Measurements from ENCODE around the gene CCDC88C.

The CCDC88C gene

GRCh38 chr14:91245029-91245428 lies 172.6 kb downstream of the CCDC88C start:
- Histone ChIP-seq H3K36me3 (ENCODE audit: control insufficient read depth, low read depth, low read length) (no peaks in the 10 kb centered on the region), H3K9me3 (ENCODE audit: control insufficient read depth, low read depth, low read length) (no peaks in the 10 kb centered on the region), H3K27ac (ENCODE audit: low read length) (no peak overlapping the region), H3K4me1 (ENCODE audit: control insufficient read depth, low read depth, low read length) (peaks cover 7% of the 10 kb centered on the region), H3K27me3 (ENCODE audit: control insufficient read depth, insufficient read depth, low read length) (no peaks in the 10 kb centered on the region), H3K9ac (ENCODE audit: low read length) (no peak overlapping the region), H3K4me3 (ENCODE audit: low read length) (no peak overlapping the region)

GRCh38 chr14:91244501-91244901 lies 173.1 kb downstream of the CCDC88C start, which contains the start of gene GPR68:
TSS of gene GPR68 (minus strand) at chr14:91244704. CDS start at chr14:91235050, 9,654 bp downstream.
- Histone ChIP-seq H3K36me3 (ENCODE audit: control insufficient read depth, low read depth, low read length) (no peaks in the 10 kb centered on the region), H3K27me3 (ENCODE audit: control insufficient read depth, insufficient read depth, low read length) (no peaks in the 10 kb centered on the region), H3K9ac (ENCODE audit: low read length) (no peak within 1 kb of the TSS), H3K9me3 (ENCODE audit: control insufficient read depth, low read depth, low read length) (no peaks in the 10 kb centered on the region), H3K4me3 (ENCODE audit: low read length) (no peak within 1 kb of the TSS), H3K4me1 (ENCODE audit: control insufficient read depth, low read depth, low read length) (peaks cover 7% of the 10 kb centered on the region), H3K27ac (ENCODE audit: low read length) (no peak within 1 kb of the TSS)

GRCh38 chr14:91243074-91243471 lies 174.5 kb downstream of the CCDC88C start:
- Histone ChIP-seq H3K27ac (ENCODE audit: low read length) (no peak overlapping the region), H3K36me3 (ENCODE audit: control insufficient read depth, low read depth, low read length) (no peaks in the 10 kb centered on the region), H3K4me1 (ENCODE audit: control insufficient read depth, low read depth, low read length) (peaks cover 7% of the 10 kb centered on the region), H3K27me3 (ENCODE audit: control insufficient read depth, insufficient read depth, low read length) (no peaks in the 10 kb centered on the region), H3K9ac (ENCODE audit: low read length) (no peak overlapping the region), H3K9me3 (ENCODE audit: control insufficient read depth, low read depth, low read length) (no peaks in the 10 kb centered on the region), H3K4me3 (ENCODE audit: low read length) (no peak overlapping the region)

DNA sequence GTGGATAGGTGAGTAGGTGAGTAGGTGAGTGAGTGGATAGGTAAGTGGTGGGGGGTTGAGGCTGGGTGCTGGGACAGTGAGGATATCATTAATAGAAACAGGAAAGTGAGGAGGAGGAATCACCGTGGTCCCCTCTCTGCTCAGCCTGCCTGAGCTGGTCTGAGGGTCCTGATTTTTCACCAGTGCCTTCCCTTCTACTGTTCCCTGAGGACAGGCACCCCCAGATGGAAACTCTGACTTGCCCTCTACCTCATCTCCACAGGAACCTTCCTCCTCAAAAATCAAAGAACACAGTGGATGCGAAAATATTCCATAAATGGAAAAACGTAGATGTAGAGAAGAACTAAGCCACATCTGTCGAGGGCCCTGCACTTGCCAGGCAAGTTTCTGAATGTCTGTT lies 175.0 kb downstream of the CCDC88C start:
- Histone ChIP-seq H3K9ac (ENCODE audit: low read length) (no peak overlapping the region), H3K4me1 (ENCODE audit: control insufficient read depth, low read depth, low read length) (peaks cover 7% of the 10 kb centered on the region), H3K27ac (ENCODE audit: low read length) (no peak overlapping the region), H3K36me3 (ENCODE audit: control insufficient read depth, low read depth, low read length) (no peaks in the 10 kb centered on the region), H3K4me3 (ENCODE audit: low read length) (no peak overlapping the region), H3K9me3 (ENCODE audit: control insufficient read depth, low read depth, low read length) (no peaks in the 10 kb centered on the region), H3K27me3 (ENCODE audit: control insufficient read depth, insufficient read depth, low read length) (no peaks in the 10 kb centered on the region)

GRCh38 chr14:91241863-91242262 lies 175.8 kb downstream of the CCDC88C start:
- no peaks in the 10 kb centered on the region for H3K27me3 ChIP-seq (ENCODE audit: control insufficient read depth, insufficient read depth, low read length)
- H3K9me3 ChIP-seq (ENCODE audit: control insufficient read depth, low read depth, low read length), result no peaks in the 10 kb centered on the region
- H3K36me3 ChIP-seq (ENCODE audit: control insufficient read depth, low read depth, low read length), result no peaks in the 10 kb centered on the region
- H3K4me3 ChIP-seq (ENCODE audit: low read length), result no peak overlapping the region
- no peak overlapping the region for H3K9ac ChIP-seq (ENCODE audit: low read length)
- peaks cover 7% of the 10 kb centered on the region for H3K4me1 ChIP-seq (ENCODE audit: control insufficient read depth, low read depth, low read length)
- H3K27ac ChIP-seq (ENCODE audit: low read length), result no peak overlapping the region

DNA sequence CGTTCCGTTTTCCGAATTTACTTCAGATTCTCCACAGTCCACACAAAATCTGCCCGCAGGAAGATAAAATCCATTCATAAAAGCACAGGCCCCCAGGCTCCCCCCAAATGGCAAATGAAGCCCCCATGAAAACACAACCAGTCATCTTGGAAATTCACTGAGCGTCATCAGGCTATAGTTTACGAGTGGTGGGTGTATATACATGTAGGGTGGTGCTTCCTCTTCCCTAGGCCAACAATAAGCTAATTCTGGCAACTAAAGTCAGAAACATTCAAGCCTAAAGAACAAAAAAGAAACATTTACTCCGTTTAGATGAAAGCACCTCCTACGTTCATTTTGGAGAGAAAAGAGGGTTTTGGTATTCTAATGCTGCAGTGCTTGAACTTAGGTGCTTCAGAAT lies 179.0 kb downstream of the CCDC88C start:
- Histone ChIP-seq H3K27me3 (ENCODE audit: control insufficient read depth, insufficient read depth, low read length) (no peaks in the 10 kb centered on the region), H3K4me3 (ENCODE audit: low read length) (no peak overlapping the region), H3K36me3 (ENCODE audit: control insufficient read depth, low read depth, low read length) (no peaks in the 10 kb centered on the region), H3K4me1 (ENCODE audit: control insufficient read depth, low read depth, low read length) (no peaks in the 10 kb centered on the region), H3K9me3 (ENCODE audit: control insufficient read depth, low read depth, low read length) (no peaks in the 10 kb centered on the region), H3K9ac (ENCODE audit: low read length) (no peak overlapping the region), H3K27ac (ENCODE audit: low read length) (no peak overlapping the region)

- no peaks in the 10 kb centered on the region for H3K27me3 ChIP-seq (ENCODE audit: control insufficient read depth, insufficient read depth, low read length)
- H3K9ac ChIP-seq (ENCODE audit: low read length), result no peak overlapping the region
- H3K4me3 ChIP-seq (ENCODE audit: low read length), result no peak overlapping the region
- H3K9me3 ChIP-seq (ENCODE audit: control insufficient read depth, low read depth, low read length), result no peaks in the 10 kb centered on the region
- no peaks in the 10 kb centered on the region for H3K4me1 ChIP-seq (ENCODE audit: control insufficient read depth, low read depth, low read length)
- no peak overlapping the region for H3K27ac ChIP-seq (ENCODE audit: low read length)
- no peaks in the 10 kb centered on the region for H3K36me3 ChIP-seq (ENCODE audit: control insufficient read depth, low read depth, low read length)
Measured at GRCh38 chr14:91238085-91238484, 179.5 kb downstream of the CCDC88C start.

DNA sequence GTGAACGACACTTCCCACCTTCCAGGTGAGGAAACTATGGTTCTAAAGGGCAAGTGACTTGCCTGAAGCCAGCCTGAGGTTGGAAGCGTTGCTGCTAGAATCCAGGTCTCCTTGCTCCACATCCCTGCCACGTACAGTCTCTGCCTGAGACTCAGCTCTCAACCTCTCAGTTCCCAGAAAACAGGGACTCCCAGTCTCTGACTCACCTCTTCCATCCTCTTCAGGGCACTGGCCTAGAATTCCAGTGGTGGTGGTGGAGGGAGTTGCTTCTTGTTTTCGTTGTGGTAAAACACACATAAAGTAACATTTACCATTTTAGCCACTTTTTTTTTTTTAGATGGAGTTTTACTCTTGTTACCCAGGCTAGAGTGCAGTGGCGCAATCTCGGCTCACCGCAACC lies 180.4 kb downstream of the CCDC88C start:
- no peak overlapping the region for H3K27ac ChIP-seq (ENCODE audit: low read length)

GRCh38 chr14:91235841-91236240 lies 181.8 kb downstream of the CCDC88C start:
- H3K4me3 ChIP-seq (ENCODE audit: low read length), result no peak overlapping the region
- H3K9me3 ChIP-seq (ENCODE audit: control insufficient read depth, low read depth, low read length), result no peaks in the 10 kb centered on the region
- H3K4me1 ChIP-seq (ENCODE audit: control insufficient read depth, low read depth, low read length), result no peaks in the 10 kb centered on the region
- H3K9ac ChIP-seq (ENCODE audit: low read length), result no peak overlapping the region
- no peaks in the 10 kb centered on the region for H3K36me3 ChIP-seq (ENCODE audit: control insufficient read depth, low read depth, low read length)
- H3K27ac ChIP-seq (ENCODE audit: low read length), result no peak overlapping the region
- no peaks in the 10 kb centered on the region for H3K27me3 ChIP-seq (ENCODE audit: control insufficient read depth, insufficient read depth, low read length)

More for the DNA sequence above, 180.4 kb downstream of the CCDC88C start:
- H3K4me3 ChIP-seq (ENCODE audit: low read length), result no peak overlapping the region
- H3K9ac ChIP-seq (ENCODE audit: low read length), result no peak overlapping the region
- no peaks in the 10 kb centered on the region for H3K4me1 ChIP-seq (ENCODE audit: control insufficient read depth, low read depth, low read length)
- H3K9me3 ChIP-seq (ENCODE audit: control insufficient read depth, low read depth, low read length), result no peaks in the 10 kb centered on the region
- no peaks in the 10 kb centered on the region for H3K27me3 ChIP-seq (ENCODE audit: control insufficient read depth, insufficient read depth, low read length)
- no peaks in the 10 kb centered on the region for H3K36me3 ChIP-seq (ENCODE audit: control insufficient read depth, low read depth, low read length)

DNA sequence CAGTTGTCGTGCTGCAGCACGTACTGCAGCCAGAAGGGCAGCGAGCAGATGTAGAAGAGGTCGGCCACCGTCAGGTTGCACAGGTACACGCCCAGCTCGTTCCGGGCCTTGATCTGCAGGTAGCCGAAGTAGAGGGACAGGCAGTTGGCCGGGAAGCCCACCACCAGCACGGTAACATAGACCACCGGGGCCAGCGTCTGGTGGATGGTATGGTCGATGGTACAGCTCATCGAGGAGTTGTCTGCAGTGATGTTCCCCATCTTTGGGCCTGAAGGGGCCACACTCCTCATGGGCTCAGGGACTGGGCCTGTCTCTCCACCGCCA lies 182.9 kb downstream of the CCDC88C start:
- H3K9ac ChIP-seq (ENCODE audit: low read length), result no peak overlapping the region
- no peak overlapping the region for H3K27ac ChIP-seq (ENCODE audit: low read length)
- no peak overlapping the region for H3K4me3 ChIP-seq (ENCODE audit: low read length)
- no peaks in the 10 kb centered on the region for H3K36me3 ChIP-seq (ENCODE audit: control insufficient read depth, low read depth, low read length)
- no peaks in the 10 kb centered on the region for H3K27me3 ChIP-seq (ENCODE audit: control insufficient read depth, insufficient read depth, low read length)
- no peaks in the 10 kb centered on the region for H3K9me3 ChIP-seq (ENCODE audit: control insufficient read depth, low read depth, low read length)
- no peaks in the 10 kb centered on the region for H3K4me1 ChIP-seq (ENCODE audit: control insufficient read depth, low read depth, low read length)

- no peak overlapping the region for H3K9ac ChIP-seq (ENCODE audit: low read length)
- no peak overlapping the region for H3K27ac ChIP-seq (ENCODE audit: low read length)
- no peaks in the 10 kb centered on the region for H3K9me3 ChIP-seq (ENCODE audit: control insufficient read depth, low read depth, low read length)
- no peaks in the 10 kb centered on the region for H3K27me3 ChIP-seq (ENCODE audit: control insufficient read depth, insufficient read depth, low read length)
- H3K36me3 ChIP-seq (ENCODE audit: control insufficient read depth, low read depth, low read length), result no peaks in the 10 kb centered on the region
- H3K4me3 ChIP-seq (ENCODE audit: low read length), result no peak overlapping the region
- H3K4me1 ChIP-seq (ENCODE audit: control insufficient read depth, low read depth, low read length), result no peaks in the 10 kb centered on the region
Measured at GRCh38 chr14:91233936-91234790, 183.5 kb downstream of the CCDC88C start.

- Histone ChIP-seq H3K4me1 (ENCODE audit: control insufficient read depth, low read depth, low read length) (peaks cover 13% of the 10 kb centered on the region), H3K27ac (ENCODE audit: low read length) (no peak overlapping the region), H3K4me3 (ENCODE audit: low read length) (no peak overlapping the region), H3K9ac (ENCODE audit: low read length) (no peak overlapping the region), H3K9me3 (ENCODE audit: control insufficient read depth, low read depth, low read length) (no peaks in the 10 kb centered on the region), H3K36me3 (ENCODE audit: control insufficient read depth, low read depth, low read length) (no peaks in the 10 kb centered on the region), H3K27me3 (ENCODE audit: control insufficient read depth, insufficient read depth, low read length) (no peaks in the 10 kb centered on the region)
Measured at GRCh38 chr14:91232603-91233002, 185.0 kb downstream of the CCDC88C start.

Measured in iPS-18a (cell line).